OCI-M1 (cell line): ENCODE measurements around the gene FAM118B.

ENCODE experiments used
- DNase-seq: peaks from one replicate; lab custom pipeline; 2025; lab: John Stamatoyannopoulos, UW

Gene FAM118B

GRCh38 chr11:126211236-126212088 is at the start of gene FAM118B, which contains the start of gene RPUSD4:
TSS of gene FAM118B (plus strand) at chr11:126211782. CDS start at chr11:126235002, 23,220 bp downstream.
TSS of gene RPUSD4 (minus strand) at chr11:126211650. CDS start at chr11:126211638, 12 bp downstream.
- DNase-seq, result peak; percentile 99

GRCh38 chr11:126162306-126163030 is 49.1 kb upstream of the FAM118B start:
- no peak for DNase-seq

GRCh38 chr11:126163074-126163700 is 48.4 kb upstream of the FAM118B start:
- DNase-seq, result no peak

GRCh38 chr11:126163779-126164178 is 47.8 kb upstream of the FAM118B start:
- no peak for DNase-seq

DNA sequence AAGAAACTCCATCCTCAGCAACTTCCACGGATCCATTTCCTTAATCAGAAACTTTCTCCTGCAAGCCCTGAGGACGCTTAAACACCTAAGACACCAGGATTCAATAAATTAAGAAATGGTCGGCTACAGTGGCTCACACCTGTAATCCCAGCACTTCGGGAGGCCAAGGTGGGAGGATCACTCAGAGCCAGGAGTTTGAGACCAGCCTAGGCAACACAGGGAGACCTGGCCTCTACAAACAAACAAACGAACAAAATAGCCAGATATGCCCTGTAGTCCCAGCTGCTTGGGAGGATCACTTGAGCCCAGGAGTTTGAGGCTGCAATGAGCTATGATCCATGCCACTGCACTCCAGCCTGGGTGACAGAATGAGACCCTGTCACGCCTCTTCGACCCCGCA is 46.8 kb upstream of the FAM118B start:
- no peak for DNase-seq

GRCh38 chr11:126165311-126165720 is 46.3 kb upstream of the FAM118B start:
- DNase-seq, result no peak

GRCh38 chr11:126165757-126166156 is 45.8 kb upstream of the FAM118B start:
- DNase-seq, result no peak

GRCh38 chr11:126166413-126166812 is 45.2 kb upstream of the FAM118B start:
- DNase-seq, result no peak

- no peak for DNase-seq
Measured at GRCh38 chr11:126167488-126167887, 44.1 kb upstream of the FAM118B start.

- DNase-seq, result no peak
Measured at GRCh38 chr11:126169291-126169690, 42.3 kb upstream of the FAM118B start.

DNA sequence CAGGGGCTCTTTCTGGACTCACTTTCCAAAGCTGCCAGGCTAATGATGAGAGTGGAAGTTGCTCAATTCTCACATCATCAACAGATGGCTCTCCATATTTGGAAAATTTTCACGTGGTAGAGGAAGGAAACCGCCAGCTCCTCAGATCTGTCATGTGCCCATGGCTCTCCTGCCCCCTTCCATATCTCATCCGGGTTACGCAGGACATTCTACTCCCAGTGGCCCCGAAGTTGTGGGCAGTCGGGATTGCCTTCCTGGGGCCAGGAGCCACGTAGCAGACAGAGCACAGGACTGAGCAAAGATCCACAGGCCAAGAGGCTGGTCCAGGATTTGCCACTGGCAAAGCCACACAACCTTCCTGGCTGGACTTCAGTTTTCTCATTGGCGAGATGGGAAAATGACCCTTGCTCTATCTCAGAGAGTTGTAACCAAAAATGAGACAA is 39.0 kb upstream of the FAM118B start:
- DNase-seq, result no peak

- no peak for DNase-seq
Measured at GRCh38 chr11:126173257-126173656, 38.3 kb upstream of the FAM118B start.

GRCh38 chr11:126174816-126175215 is 36.8 kb upstream of the FAM118B start:
- no peak for DNase-seq

GRCh38 chr11:126175393-126175792 is 36.2 kb upstream of the FAM118B start:
- no peak for DNase-seq

- no peak for DNase-seq
Measured at GRCh38 chr11:126176853-126177470, 34.6 kb upstream of the FAM118B start.

DNA sequence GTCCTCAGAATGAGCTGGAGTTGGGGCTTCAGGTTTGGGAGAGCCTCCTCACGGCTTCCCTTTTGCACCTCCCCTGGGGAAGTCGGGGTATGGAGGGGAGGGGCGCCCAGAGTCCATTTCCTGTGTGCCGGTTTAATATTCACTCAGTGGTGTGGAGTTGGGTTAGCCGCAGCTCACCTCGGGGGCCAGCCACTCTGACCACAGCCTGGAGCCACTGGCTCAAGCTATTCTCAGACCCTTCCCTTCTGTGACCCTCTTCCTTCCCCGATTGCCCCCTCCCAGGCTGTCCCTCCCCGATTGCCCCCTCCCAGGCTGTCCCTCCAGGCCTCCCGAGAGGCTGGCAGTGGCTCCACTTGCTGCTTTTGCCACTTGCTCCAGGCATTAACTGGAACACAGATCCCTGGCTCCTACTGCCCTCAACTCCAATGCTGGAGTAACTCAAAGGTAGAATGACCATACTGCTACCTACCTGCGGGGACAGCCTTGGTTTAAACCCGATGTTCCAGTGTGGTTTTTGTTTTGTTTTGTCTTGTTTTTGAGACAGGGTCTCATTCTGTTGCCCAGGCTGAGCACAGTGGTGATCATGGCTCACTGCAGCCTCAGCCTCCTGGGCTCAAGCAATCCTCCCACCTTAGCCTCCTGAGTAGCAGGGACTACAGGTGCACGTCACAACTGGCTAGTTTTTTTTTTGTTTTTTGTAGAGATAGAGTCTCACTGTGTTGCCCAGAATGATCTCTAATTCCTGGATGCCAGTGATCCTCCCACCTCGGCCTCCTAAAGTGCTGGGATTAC is 29.4 kb upstream of the FAM118B start:
- no peak for DNase-seq

DNA sequence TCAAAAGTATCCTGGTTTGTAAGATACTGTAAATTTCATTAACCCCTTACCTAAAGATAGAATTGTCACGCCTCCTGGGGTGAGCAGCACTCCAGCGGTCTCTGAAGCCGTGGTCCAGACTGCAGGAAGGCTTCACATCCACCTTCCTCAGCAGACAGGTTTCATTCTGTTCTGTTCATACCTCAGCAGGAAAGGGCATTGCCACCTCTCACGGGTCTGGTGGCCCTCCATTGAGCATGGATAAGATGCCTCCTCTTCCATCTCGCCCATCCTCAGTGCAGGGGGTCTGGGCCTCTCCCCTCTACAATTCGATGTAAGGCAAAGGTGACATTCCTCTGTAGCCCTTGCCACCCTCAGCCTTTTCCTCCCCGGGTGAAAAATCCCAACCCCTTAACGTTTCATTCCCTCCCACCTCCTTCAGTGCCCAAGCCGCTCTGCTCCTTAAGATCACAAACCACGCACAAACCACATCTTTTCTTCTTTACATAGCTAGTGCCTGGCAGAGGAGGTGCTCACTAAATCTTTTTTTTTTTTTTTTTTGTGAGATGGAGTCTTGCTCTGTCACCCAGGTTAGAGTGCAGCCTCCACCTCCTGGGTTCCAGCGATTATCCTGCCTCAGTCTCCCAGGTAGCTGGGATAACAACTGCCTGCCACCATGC is 28.7 kb upstream of the FAM118B start:
- no peak for DNase-seq

GRCh38 chr11:126185259-126186024 is 26.1 kb upstream of the FAM118B start:
- DNase-seq, result no peak

DNA sequence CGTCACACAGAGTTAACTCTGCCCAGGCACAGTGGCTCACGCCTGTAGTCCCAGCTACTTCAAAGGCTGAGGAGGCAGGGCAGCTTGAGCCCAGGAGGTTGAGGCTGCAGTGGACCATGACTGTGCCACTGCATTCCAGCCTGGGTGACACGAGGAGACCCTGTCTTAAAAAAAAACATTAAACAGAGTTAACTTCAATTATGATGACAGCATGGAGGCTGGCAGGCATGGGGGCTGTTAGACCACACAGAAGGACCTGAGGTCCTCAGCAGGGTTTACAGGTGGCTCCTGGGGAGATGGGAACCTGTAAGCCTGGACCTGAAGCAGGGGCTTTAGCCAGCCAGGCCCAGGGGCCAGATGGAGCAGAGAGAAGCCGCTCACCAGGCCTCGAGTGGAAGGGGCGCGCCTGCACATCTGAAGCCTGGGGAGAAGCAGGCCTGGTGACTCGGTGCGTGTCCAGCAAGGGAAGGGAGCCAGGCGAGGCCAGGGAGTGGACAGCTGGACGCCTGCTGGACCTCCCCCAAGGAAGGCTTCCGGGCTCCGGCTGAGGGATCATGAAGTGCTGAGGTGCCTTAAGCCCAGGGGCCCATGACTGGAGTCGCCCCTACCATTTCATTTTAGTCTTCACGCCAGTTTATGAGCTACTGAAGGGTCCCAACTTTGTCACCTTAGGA is 25.4 kb upstream of the FAM118B start:
- DNase-seq, result no peak
